Lung (tissue), 12 donors: Measurements from ENCODE around the gene CRX. TPM values are rescaled to one million over a fixed set of nuclear protein-coding genes. Genes with fewer than 3 reads are reported as not detected.
"Not testable (repeated sequence)": the region's sequence is repeated elsewhere in the genome, so short reads cannot be mapped to it uniquely, and the experiment has no call there.

Experiments used
- ATAC-seq: fragments of 200-7000 bp; cut with Tn5 transposase; one replicate; pipeline ENCODE4 v1.9.1; 2020; ENCODE audit warnings: moderate number of reproducible peaks; ENCODE audit not compliant: insufficient read depth, low FRiP score
- DNase-seq, 3 donors: peaks; one replicate each; pipeline ENCODE4 v3.0.0-alpha.2; 2013 to 2017
- H3K27ac ChIP-seq, 2 donors: one replicate each; pipeline ENCODE4 v1.5.1; 2013; ENCODE audit warnings: mild to moderate bottlenecking in 2 of 2, moderate library complexity in 2 of 2, control low read depth in 1 of 2, inconsistent platforms in 1 of 2, low read depth in 1 of 2, low read length in 1 of 2
- H3K27me3 ChIP-seq, 3 donors: one replicate each; pipeline ENCODE4 v1.5.1; 2013; ENCODE audit warnings: low read length in 2 of 3; ENCODE audit not compliant: control insufficient read depth in 3 of 3, insufficient read depth in 3 of 3
- H3K36me3 ChIP-seq, 4 donors: one replicate each; pipeline ENCODE4 v1.5.1; 2013; ENCODE audit warnings: low read length in 4 of 4, mild to moderate bottlenecking in 1 of 4, moderate library complexity in 1 of 4; ENCODE audit not compliant: control insufficient read depth in 4 of 4, insufficient read depth in 4 of 4
- H3K4me1 ChIP-seq, 5 donors: one replicate each; pipeline ENCODE4 v1.5.1; 2013; ENCODE audit warnings: low read length in 5 of 5, mild to moderate bottlenecking in 2 of 5, moderate library complexity in 1 of 5; ENCODE audit not compliant: control insufficient read depth in 5 of 5, insufficient read depth in 5 of 5
- H3K4me3 ChIP-seq: one replicate; pipeline ENCODE4 v1.5.1; 2013; ENCODE audit warnings: mild to moderate bottlenecking, control low read depth, moderate library complexity
- H3K9ac ChIP-seq, 2 donors: one replicate each; pipeline ENCODE4 v1.5.1; 2013; ENCODE audit warnings: low read length in 2 of 2, control low read depth in 1 of 2; ENCODE audit not compliant: insufficient read depth in 1 of 2
- H3K9me3 ChIP-seq, 4 donors: one replicate each; pipeline ENCODE4 v1.5.1; 2013; ENCODE audit warnings: low read length in 3 of 4, mild to moderate bottlenecking in 1 of 4, moderate library complexity in 1 of 4; ENCODE audit not compliant: control insufficient read depth in 4 of 4, insufficient read depth in 3 of 4
- WGBS, 2 donors: extraction: QIAGEN DNeasy Blood & Tissue Kit; methylation state at CpG; one replicate each; pipeline ENCODE4 v1.1.7; 2013; 5-methylcytosine and 5-hydroxymethylcytosine counted together
- polyA plus RNA-seq, 2 donors: library from polyadenylated mRNA; stranded (reverse); fragments of 200-250 nt; gene quantifications; one replicate each; pipeline ENCODE4 v1.2.1, GENCODE V29; 2013
- total RNA-seq, 2 donors: library from RNA; depleted of rRNA in 1 of 2; stranded (reverse); fragments of >200 nt in 1 of 2; gene quantifications; one replicate each; pipeline ENCODE4 v1.2.1, GENCODE V29; 2014 to 2021
- TF ChIP-seq, protein P1 (sequence below): IDR thresholded peaks from 2 replicates; pipeline ENCODE4 v1.5.1; 2012; ENCODE audit warnings: mild to moderate bottlenecking; ENCODE audit errors: control extremely low read depth, extremely low read depth
- donor health status: control.
- donor health status: control.
- donor health status: Bipolar disorder and iron deficiency.
- donor health status: healthy.
- donor health status: DM: yes; HTN: yes; CAD: no.

Gene CRX
- total and polyA plus RNA-seq, 4 donors: 0.02 TPM; not detected in 3

GRCh38 chr19:47861630-47862029, 39.9 kb downstream of the CRX start:
- no peaks in the 10 kb centered on the region for H3K4me1 ChIP-seq
- TF ChIP-seq, protein P1, sequence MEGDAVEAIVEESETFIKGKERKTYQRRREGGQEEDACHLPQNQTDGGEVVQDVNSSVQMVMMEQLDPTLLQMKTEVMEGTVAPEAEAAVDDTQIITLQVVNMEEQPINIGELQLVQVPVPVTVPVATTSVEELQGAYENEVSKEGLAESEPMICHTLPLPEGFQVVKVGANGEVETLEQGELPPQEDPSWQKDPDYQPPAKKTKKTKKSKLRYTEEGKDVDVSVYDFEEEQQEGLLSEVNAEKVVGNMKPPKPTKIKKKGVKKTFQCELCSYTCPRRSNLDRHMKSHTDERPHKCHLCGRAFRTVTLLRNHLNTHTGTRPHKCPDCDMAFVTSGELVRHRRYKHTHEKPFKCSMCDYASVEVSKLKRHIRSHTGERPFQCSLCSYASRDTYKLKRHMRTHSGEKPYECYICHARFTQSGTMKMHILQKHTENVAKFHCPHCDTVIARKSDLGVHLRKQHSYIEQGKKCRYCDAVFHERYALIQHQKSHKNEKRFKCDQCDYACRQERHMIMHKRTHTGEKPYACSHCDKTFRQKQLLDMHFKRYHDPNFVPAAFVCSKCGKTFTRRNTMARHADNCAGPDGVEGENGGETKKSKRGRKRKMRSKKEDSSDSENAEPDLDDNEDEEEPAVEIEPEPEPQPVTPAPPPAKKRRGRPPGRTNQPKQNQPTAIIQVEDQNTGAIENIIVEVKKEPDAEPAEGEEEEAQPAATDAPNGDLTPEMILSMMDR: no peak
- ATAC-seq (no peak), DNase-seq (no peak)
- no peak overlapping the region for H3K4me3 ChIP-seq
- 87 to 92% methylated on average over 5 of the region's 5 CpGs for WGBS, 2 donors
- no peaks in the 10 kb centered on the region for H3K36me3 ChIP-seq
- H3K27ac ChIP-seq: no peak overlapping the region
- H3K9me3 ChIP-seq: peaks cover 0 to 6% (median 2%) of the 10 kb centered on the region in 4 donors
- no peak overlapping the region for H3K9ac ChIP-seq
- H3K27me3 ChIP-seq: no peaks in the 10 kb centered on the region

- Histone ChIP-seq H3K36me3 (no peaks in the 10 kb centered on the region), H3K27ac (no peak overlapping the region), H3K9ac (no peak overlapping the region), H3K4me3 (no peak overlapping the region), H3K4me1 (no peaks in the 10 kb centered on the region), H3K9me3 (peaks cover 0 to 6% (median 2%) of the 10 kb centered on the region in 4 donors), H3K27me3 (no peaks in the 10 kb centered on the region)
- WGBS, 2 donors: 16 to 20% methylated on average over 14 of the region's 14 CpGs
- TF ChIP-seq, protein P1: peak; percentile 80
- ATAC-seq (peak; percentile 80), DNase-seq (peak; percentile 77 to 88 (median 80))
Observed at GRCh38 chr19:47863514-47863936, 41.8 kb downstream of the CRX start.

GRCh38 chr19:47865166-47865565, 43.4 kb downstream of the CRX start:
- Histone ChIP-seq H3K9ac (no peak overlapping the region), H3K4me1 (no peaks in the 10 kb centered on the region), H3K36me3 (no peaks in the 10 kb centered on the region), H3K4me3 (no peak overlapping the region), H3K27ac (no peak overlapping the region), H3K27me3 (no peaks in the 10 kb centered on the region), H3K9me3 (peaks cover 0 to 6% (median 2%) of the 10 kb centered on the region in 4 donors)
- ATAC-seq (no peak), DNase-seq (peak in 1 of 3 donors; percentile 6)
- 58 to 84% methylated on average over 10 of the region's 10 CpGs for WGBS, 2 donors
- TF ChIP-seq, protein P1: no peak

DNA sequence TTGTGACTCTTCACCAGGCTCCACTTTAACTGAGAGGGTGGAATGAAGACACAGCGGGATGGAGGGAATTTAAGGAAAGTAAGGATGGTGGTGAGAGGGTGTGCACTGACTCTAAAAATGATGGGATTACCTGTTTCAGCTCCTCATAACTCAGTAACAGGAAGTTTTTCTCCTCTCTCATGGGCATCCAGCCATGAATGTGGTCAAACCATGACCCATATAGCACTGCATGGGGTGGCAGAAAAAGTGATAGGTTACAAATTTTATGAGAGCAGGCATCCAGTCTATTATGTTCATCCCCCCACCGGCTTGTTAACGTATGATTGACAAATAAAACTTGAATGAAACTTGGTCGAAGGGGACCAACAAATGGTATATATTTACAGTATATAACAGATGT, 57.2 kb downstream of the CRX start:
- TF ChIP-seq, protein P1: no peak
- DNase-seq: no peak
- ATAC-seq: no peak
- Histone ChIP-seq H3K36me3 (no peaks in the 10 kb centered on the region), H3K27me3 (no peaks in the 10 kb centered on the region), H3K4me1 (no peaks in the 10 kb centered on the region), H3K9me3 (no peaks in the 10 kb centered on the region), H3K9ac (no peak overlapping the region), H3K4me3 (no peak overlapping the region), H3K27ac (no peak overlapping the region)
- 90 to 95% methylated on average over 4 of the region's 4 CpGs for WGBS, 2 donors

GRCh38 chr19:47879385-47879784, 57.6 kb downstream of the CRX start:
- 62 to 63% methylated on average over 4 of the region's 4 CpGs for WGBS, 2 donors
- not testable (repeated sequence) for H3K36me3 ChIP-seq, H3K9me3 ChIP-seq, H3K27ac ChIP-seq, DNase-seq, H3K27me3 ChIP-seq, ATAC-seq, H3K4me1 ChIP-seq, H3K9ac ChIP-seq, H3K4me3 ChIP-seq
